GM04503 (cell line): ENCODE data around the gene PDF.

Experiments
- DNase-seq: peaks from one replicate; pipeline ENCODE4 v3.0.0-alpha.2; 2012; ENCODE audit warnings: low read depth

The PDF gene

GRCh38 chr16:69339289-69340094 lies 9.1 kb upstream of the PDF start, which contains the start of the genes COG8 and NIP7:
Gene COG8 (minus strand): TSS chr16:69339564. CDS start chr16:69339552, 12 bp downstream.
Gene NIP7 (plus strand): TSS chr16:69339772. CDS start chr16:69339830, 58 bp downstream.
- peak; percentile 94 for DNase-seq

- DNase-seq, result no peak
Observed at GRCh38 chr16:69338557-69339288, 8.3 kb upstream of the PDF start.

GRCh38 chr16:69334696-69335095 lies 4.3 kb upstream of the PDF start:
- no peak for DNase-seq

GRCh38 chr16:69329369-69330285 lies 761 bp downstream of the PDF start:
- no peak for DNase-seq

- DNase-seq, result no peak
Observed at GRCh38 chr16:69328854-69329316, 1.5 kb downstream of the PDF start.

- no peak for DNase-seq
Observed at GRCh38 chr16:69327585-69328310, 2.6 kb downstream of the PDF start.

GRCh38 chr16:69326172-69326873 lies 4.1 kb downstream of the PDF start:
- DNase-seq, result no peak

GRCh38 chr16:69325784-69326171 lies 4.6 kb downstream of the PDF start:
- DNase-seq, result no peak

- DNase-seq, result no peak
Observed at GRCh38 chr16:69324585-69325253, 5.7 kb downstream of the PDF start.

- DNase-seq, result no peak
Observed at GRCh38 chr16:69324013-69324531, 6.3 kb downstream of the PDF start.

- DNase-seq, result no peak
Observed at GRCh38 chr16:69323415-69323814, 7.0 kb downstream of the PDF start.

GRCh38 chr16:69322343-69322742 lies 8.0 kb downstream of the PDF start:
- DNase-seq, result no peak

- DNase-seq, result no peak
Observed at GRCh38 chr16:69321080-69321479, 9.3 kb downstream of the PDF start.

- DNase-seq, result no peak
Observed at GRCh38 chr16:69320740-69321073, 9.7 kb downstream of the PDF start.

- no peak for DNase-seq
Observed at GRCh38 chr16:69319826-69320739, 10.3 kb downstream of the PDF start.

- no peak for DNase-seq
Observed at GRCh38 chr16:69319381-69319780, 11.0 kb downstream of the PDF start.

- DNase-seq, result no peak
Observed at GRCh38 chr16:69318911-69319289, 11.5 kb downstream of the PDF start.

- DNase-seq, result no peak
Observed at GRCh38 chr16:69318177-69318910, 12.0 kb downstream of the PDF start.
